Measurements from ENCODE around the gene ZFP36L2. TPM values are rescaled to one million over a fixed set of nuclear protein-coding genes. Genes with fewer than 3 reads are reported as not detected.

Gene ZFP36L2
- total and polyA plus RNA-seq, 11 donors = 28.8 to 94.4 (median 38.5) TPM

DNA sequence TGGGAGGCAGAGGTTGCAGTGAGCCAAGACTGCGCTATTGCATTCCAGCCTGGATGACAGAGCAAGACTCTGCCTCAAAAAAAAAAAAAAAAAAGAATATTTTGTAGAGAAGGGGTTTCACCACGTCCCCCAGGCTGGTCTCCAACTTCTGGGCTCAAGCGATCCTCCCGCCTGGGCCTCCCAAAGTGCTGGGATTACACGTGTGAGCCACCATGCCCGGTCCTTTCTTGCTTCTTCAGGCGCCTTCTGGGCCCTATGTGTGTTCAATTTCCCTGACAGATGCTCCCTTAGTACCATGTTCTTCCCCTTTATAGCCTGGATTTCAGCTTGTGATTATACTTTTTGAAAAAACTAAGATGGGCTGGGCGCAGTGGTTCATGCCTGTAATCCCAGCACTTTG lies 9.8 kb downstream of the ZFP36L2 start:
- Histone ChIP-seq H3K27ac (peak overlapping the region in 10 of 12 donors; percentile 9 to 99 (median 98)), H3K4me3 (no peak overlapping the region), H3K9me3 (no peaks in the 10 kb centered on the region), H3K36me3 (peaks cover 0 to under 1% (median 0%) of the 10 kb centered on the region in 9 donors), H3K27me3 (no peaks in the 10 kb centered on the region), H3K4me1 (peaks cover 6 to 66% (median 46%) of the 10 kb centered on the region in 12 donors)
- intact Hi-C loops (cut with DNase I) = loop anchor here in 8 of 10 donors (5.0 to 10.0 kb wide), 5 partner anchors 34 to 62 kb away; no protein-coding TSS in a partner anchor
- WGBS, 4 donors = 87 to 97% (median 92%) methylated on average over 8 of the region's 8 CpGs
- DNase-seq = no peak
- no peak for ATAC-seq
- no peak for TF ChIP-seq CTCF (IDR thresholded peaks at IDR 0.05)

GRCh38 chr2:43215673-43216255 lies 10.6 kb downstream of the ZFP36L2 start:
- no peak overlapping the region for H3K4me3 ChIP-seq
- ATAC-seq (no peak), DNase-seq (peak in 1 of 5 donors; percentile 52)
- TF ChIP-seq POLR2A (IDR thresholded peaks at IDR 0.05) = no peak
- TF ChIP-seq CTCF (IDR thresholded peaks at IDR 0.05) = no peak
- peak overlapping the region in 10 of 12 donors; percentile 9 to 99 (median 61) for H3K27ac ChIP-seq
- no peaks in the 10 kb centered on the region for H3K36me3 ChIP-seq
- no peaks in the 10 kb centered on the region for H3K9me3 ChIP-seq
- H3K4me1 ChIP-seq = peaks cover 4 to 63% (median 39%) of the 10 kb centered on the region in 12 donors
- H3K27me3 ChIP-seq = no peaks in the 10 kb centered on the region
- WGBS, 4 donors = 63 to 68% (median 66%) methylated on average over 6 of the region's 6 CpGs
- intact Hi-C loops (cut with DNase I) = loop anchor here in 8 of 10 donors (5.0 to 10.0 kb wide), 5 partner anchors 33 to 61 kb away; no protein-coding TSS in a partner anchor

GRCh38 chr2:43214253-43214652 lies 12.2 kb downstream of the ZFP36L2 start:
- Histone ChIP-seq H3K9me3 (no peaks in the 10 kb centered on the region), H3K4me1 (peaks cover 4 to 58% (median 32%) of the 10 kb centered on the region in 12 donors), H3K36me3 (no peaks in the 10 kb centered on the region), H3K27me3 (no peaks in the 10 kb centered on the region), H3K4me3 (no peak overlapping the region), H3K27ac (no peak overlapping the region)
- ATAC-seq (no peak), DNase-seq (peak in 1 of 5 donors; percentile 46)
- no peak for TF ChIP-seq CTCF (IDR thresholded peaks at IDR 0.05)
- TF ChIP-seq POLR2A (IDR thresholded peaks at IDR 0.05) = no peak
- WGBS, 4 donors = 83 to 92% (median 88%) methylated on average over 5 of the region's 5 CpGs
- intact Hi-C loops (cut with DNase I) = loop anchor here in 3 of 10 donors (10.0 kb wide), 2 partner anchors 49 to 59 kb away; no protein-coding TSS in a partner anchor

- H3K36me3 ChIP-seq = no peaks in the 10 kb centered on the region
- H3K4me1 ChIP-seq = peaks cover 0 to 45% (median 19%) of the 10 kb centered on the region in 12 donors
- peak in 4 of 5 donors; percentile 56 to 77 (median 62) for DNase-seq
- no peak overlapping the region for H3K4me3 ChIP-seq
- peak overlapping the region in 1 of 12 donors; percentile 76 for H3K27ac ChIP-seq
- H3K9me3 ChIP-seq = no peaks in the 10 kb centered on the region
- TF ChIP-seq CTCF (IDR thresholded peaks at IDR 0.05) (no peak), POLR2A (IDR thresholded peaks at IDR 0.05) (no peak)
- peak; percentile 4 to 52 (median 44) for ATAC-seq
- WGBS, 4 donors = 81 to 87% (median 84%) methylated on average over 3 of the region's 3 CpGs
- H3K27me3 ChIP-seq = no peaks in the 10 kb centered on the region
- intact Hi-C loops (cut with DNase I) = loop anchor here in 3 of 10 donors (10.0 kb wide), 2 partner anchors 48 to 58 kb away; no protein-coding TSS in a partner anchor
These were observed 13.5 kb downstream of the ZFP36L2 start for GRCh38 chr2:43212931-43213330.

Data from heart left ventricle (tissue), 16 donors.